Subcutaneous abdominal adipose tissue (tissue), 5 donors: ENCODE data around the gene TRIM62.
"Not testable (repeated sequence)": the region's sequence is repeated elsewhere in the genome, so short reads cannot be mapped to it uniquely, and the experiment has no call there.

ENCODE experiments used
- H3K27ac ChIP-seq: one replicate; pipeline ENCODE4 v1.7.0; 2013; ENCODE audit warnings: low read depth, mild to moderate bottlenecking, inconsistent platforms, low read length, moderate library complexity
- H3K27me3 ChIP-seq, 5 donors: one replicate each; pipeline ENCODE4 v1.7.0; 2013; ENCODE audit warnings: low read length in 5 of 5, inconsistent platforms in 1 of 5; ENCODE audit not compliant: control insufficient read depth in 5 of 5, insufficient read depth in 4 of 5
- H3K36me3 ChIP-seq, 5 donors: one replicate each; pipeline ENCODE4 v1.7.0; 2013; ENCODE audit warnings: low read length in 5 of 5; ENCODE audit not compliant: control insufficient read depth in 5 of 5, insufficient read depth in 5 of 5
- H3K4me1 ChIP-seq, 5 donors: one replicate each; pipeline ENCODE4 v1.7.0; 2013; ENCODE audit warnings: low read length in 5 of 5, mild to moderate bottlenecking in 3 of 5, moderate library complexity in 1 of 5; ENCODE audit not compliant: control insufficient read depth in 5 of 5, insufficient read depth in 5 of 5
- H3K4me3 ChIP-seq, 5 donors: one replicate each; pipeline ENCODE4 v1.7.0; 2013; ENCODE audit warnings: low read length in 5 of 5, low read depth in 1 of 5
- H3K9ac ChIP-seq, 5 donors: one replicate each; pipeline ENCODE4 v1.7.0; 2013; ENCODE audit warnings: low read length in 5 of 5, mild to moderate bottlenecking in 4 of 5, moderate library complexity in 3 of 5
- H3K9me3 ChIP-seq, 5 donors: one replicate each; pipeline ENCODE4 v1.7.0; 2013; ENCODE audit warnings: low read length in 5 of 5; ENCODE audit not compliant: control insufficient read depth in 5 of 5
- donor health status: healthy.
- donor health status: healthy.
- donor health status: healthy.
- donor health status: healthy.
- donor health status: healthy.

Gene TRIM62

DNA sequence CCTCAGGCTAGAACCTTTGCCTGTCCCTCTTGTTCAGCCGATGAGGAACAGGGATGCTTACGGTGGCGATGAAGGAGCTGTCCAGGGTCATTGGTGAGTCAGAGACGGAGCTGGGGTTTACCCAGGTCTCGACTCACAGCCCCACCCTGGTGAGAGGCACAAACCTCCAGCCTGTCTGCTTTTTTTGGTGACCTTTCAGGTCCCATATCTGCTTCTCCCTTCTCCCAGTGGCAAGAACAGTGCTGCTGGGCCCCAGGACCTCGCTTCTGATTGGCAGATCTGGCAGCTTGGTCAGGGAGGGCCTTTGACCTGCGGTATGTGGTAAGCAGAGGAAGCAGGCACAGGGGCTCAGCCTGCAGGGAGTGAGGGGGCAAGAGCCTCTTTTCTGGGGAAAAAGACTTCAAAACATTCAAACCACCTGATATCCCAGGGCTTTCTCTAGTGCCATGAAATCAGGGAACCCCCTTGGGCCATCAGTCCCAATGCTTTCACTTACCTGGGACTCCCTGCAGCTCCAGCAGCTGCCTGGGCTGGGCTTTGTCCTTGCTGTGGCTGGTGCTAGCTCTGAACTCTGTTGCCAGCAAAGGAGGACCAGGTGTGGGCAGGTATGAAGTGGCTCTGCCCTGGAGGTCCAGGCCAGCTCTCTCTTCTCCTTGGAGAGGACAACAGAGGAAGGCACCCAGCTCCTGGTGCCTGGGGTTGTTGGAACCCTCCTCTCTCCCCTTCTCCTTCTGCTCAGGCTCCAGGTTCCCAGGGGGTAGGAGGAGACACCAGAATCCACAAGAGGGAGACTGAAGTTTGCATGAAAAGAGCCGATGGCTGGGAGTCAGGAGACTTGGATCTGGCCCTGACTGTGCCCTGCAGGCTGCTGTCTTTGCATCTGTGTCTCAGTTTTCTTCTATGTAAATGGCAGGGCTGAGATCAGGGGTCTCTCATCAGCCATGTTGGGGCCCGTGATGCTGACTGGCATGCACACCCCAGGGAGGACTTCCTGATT is 41.4 kb downstream of the TRIM62 start:
- peaks cover 4 to 20% (median 18%) of the 10 kb centered on the region in 5 donors for H3K4me1 ChIP-seq
- no peaks in the 10 kb centered on the region for H3K27me3 ChIP-seq
- H3K27ac ChIP-seq = no peak overlapping the region
- no peak overlapping the region for H3K9ac ChIP-seq
- no peak overlapping the region for H3K4me3 ChIP-seq
- no peaks in the 10 kb centered on the region for H3K36me3 ChIP-seq
- H3K9me3 ChIP-seq = no peaks in the 10 kb centered on the region

DNA sequence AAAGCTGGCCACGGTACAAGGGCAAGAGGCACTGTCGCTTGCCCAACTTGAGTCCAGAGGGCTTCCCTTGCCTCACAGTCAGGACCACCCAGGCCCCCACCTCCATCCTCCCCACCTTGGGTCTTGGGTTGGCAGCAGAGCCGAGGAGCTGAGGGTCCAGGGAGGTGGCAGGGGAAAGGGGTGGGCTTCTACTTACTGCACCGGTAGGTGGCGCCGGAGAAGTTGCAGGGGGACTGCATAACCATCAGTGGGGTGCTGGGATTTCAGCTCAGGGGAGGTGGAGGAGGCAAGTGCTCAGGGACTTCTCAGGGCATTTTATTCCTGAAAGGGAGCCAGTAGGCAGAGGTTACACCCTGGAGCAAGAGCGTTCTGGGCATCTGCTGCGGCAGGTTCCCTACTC is 44.0 kb downstream of the TRIM62 start:
- H3K4me1 ChIP-seq = peaks cover 2 to 9% (median 8%) of the 10 kb centered on the region in 5 donors
- H3K9me3 ChIP-seq = no peaks in the 10 kb centered on the region
- H3K27ac ChIP-seq = no peak overlapping the region
- no peaks in the 10 kb centered on the region for H3K27me3 ChIP-seq
- H3K36me3 ChIP-seq = no peaks in the 10 kb centered on the region
- no peak overlapping the region for H3K9ac ChIP-seq
- no peak overlapping the region for H3K4me3 ChIP-seq

DNA sequence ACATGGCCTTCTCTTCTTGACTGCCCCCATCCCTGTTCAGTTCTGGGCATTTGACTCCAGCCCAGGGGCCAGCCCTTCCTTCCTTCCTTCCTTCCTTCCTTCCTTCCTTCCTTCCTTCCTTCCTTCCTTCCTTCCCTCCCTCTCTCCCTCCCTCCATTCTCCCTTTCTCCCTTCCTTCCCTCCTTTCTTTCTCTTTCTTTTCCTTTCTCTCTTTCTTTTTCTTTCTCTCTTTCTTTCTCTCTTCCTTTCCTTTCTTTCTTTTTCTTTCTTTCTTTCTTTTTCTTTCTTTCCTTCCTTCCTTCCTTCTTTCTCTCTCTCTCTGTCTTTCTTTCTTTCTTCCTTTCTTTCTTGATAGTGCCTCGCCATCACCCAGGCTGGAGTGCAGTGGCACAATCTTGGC is 45.8 kb downstream of the TRIM62 start:
- not testable (repeated sequence) for H3K9me3 ChIP-seq, H3K27ac ChIP-seq, H3K9ac ChIP-seq, H3K27me3 ChIP-seq, H3K4me1 ChIP-seq, H3K36me3 ChIP-seq, H3K4me3 ChIP-seq

DNA sequence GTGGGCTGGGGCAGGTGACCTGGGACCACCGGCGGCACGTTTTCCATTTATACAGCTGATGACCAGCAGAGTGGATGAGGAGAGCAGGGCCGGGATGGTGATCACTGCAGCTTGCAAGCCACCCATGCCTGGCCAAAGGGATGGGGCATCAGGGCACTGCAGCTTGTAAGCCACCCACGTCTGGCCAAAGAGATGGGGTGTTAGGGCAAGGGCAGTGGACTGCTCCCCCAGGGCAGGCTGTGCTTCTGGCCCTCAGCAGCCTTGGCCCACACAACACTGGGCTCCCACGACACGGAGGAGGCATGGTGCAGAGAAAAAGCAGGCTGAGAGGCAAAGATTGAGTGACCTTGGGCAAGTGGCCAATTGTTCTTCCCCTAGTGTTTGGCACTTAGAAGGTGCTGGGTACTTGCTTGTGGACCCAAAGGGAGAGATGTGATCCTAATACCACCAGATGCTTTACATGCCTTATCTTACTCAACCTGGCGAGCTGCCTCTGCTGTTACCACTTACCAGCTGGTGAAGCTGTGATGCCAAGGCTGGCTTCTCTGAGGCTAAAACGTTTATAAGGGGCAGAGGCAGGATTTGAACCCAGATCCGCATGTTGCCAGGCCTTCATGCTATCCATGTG is 48.3 kb downstream of the TRIM62 start:
- Histone ChIP-seq H3K36me3 (peaks cover 0 to 4% (median 0%) of the 10 kb centered on the region in 5 donors), H3K9ac (no peak overlapping the region), H3K4me1 (peaks cover 0 to under 1% (median 0%) of the 10 kb centered on the region in 5 donors), H3K9me3 (no peaks in the 10 kb centered on the region), H3K4me3 (no peak overlapping the region), H3K27me3 (no peaks in the 10 kb centered on the region), H3K27ac (no peak overlapping the region)

DNA sequence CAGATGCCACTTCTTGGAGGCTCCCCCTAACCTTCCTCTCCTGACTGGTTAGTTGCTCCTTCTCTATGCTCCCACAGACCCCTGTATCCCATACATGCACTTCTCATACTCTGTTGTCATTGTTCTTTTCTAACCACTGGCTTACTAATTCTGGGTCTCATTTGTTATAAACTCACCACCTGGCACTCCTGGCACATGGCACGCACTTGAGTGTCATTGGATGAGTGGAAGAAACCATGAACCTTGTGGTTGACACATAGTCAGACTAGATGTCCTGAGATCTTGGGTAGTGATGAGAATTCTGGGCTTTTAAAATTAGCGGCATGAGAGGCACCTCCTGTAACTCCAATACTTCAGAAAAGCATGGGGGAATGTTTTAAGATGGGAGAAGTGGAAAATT is 49.3 kb downstream of the TRIM62 start:
- H3K36me3 ChIP-seq = peaks cover 0 to 4% (median 0%) of the 10 kb centered on the region in 5 donors
- no peaks in the 10 kb centered on the region for H3K9me3 ChIP-seq
- peaks cover under 1 to 9% (median 8%) of the 10 kb centered on the region in 5 donors for H3K4me1 ChIP-seq
- no peak overlapping the region for H3K27ac ChIP-seq
- H3K27me3 ChIP-seq = no peaks in the 10 kb centered on the region
- no peak overlapping the region for H3K4me3 ChIP-seq
- H3K9ac ChIP-seq = no peak overlapping the region

DNA sequence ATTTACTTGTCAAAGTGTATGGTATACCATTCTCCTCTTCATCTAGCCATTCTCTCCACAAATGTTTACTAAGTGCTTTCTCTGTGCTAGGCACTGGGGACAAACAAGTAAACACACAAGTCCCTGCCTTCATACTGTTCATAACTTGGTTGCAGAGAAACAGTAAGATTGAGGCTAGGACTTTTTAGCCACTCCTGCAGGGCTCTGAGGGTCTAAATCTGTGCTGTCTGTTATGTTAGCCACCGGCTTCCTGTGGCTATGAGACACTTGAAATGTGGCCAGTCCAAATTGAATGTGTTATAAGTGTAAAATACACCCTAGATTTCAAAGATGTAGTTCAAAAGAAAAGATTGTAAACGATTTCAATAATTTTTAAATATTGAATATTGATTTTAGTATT is 50.7 kb downstream of the TRIM62 start:
- H3K4me1 ChIP-seq = peaks cover 5 to 19% (median 16%) of the 10 kb centered on the region in 5 donors
- H3K27me3 ChIP-seq = peaks cover 0 to 3% (median 0%) of the 10 kb centered on the region in 5 donors
- no peak overlapping the region for H3K27ac ChIP-seq
- no peak overlapping the region for H3K4me3 ChIP-seq
- peaks cover 0 to 2% (median 0%) of the 10 kb centered on the region in 5 donors for H3K9me3 ChIP-seq
- H3K36me3 ChIP-seq = peaks cover 0 to 4% (median 0%) of the 10 kb centered on the region in 5 donors
- H3K9ac ChIP-seq = no peak overlapping the region

DNA sequence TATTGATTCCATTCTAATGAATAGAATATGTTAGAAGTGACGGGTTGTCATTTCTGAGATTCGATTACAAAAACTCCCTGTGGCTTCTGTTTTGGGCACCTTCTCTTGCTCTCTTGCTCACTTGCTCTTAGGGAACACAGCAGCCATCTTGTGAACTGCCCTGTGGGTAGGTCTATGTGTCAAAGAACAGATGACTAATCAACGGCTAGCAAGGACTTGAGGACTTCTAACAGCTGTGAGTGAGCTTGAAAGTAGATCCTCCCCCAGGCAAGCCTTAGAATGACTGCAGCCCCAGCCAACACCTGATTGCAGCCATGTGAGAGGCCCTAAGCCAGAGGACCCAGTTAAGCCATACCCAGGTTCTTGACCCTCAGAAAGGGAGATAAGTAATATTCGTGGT is 51.5 kb downstream of the TRIM62 start:
- no peak overlapping the region for H3K4me3 ChIP-seq
- peaks cover 0 to 4% (median 0%) of the 10 kb centered on the region in 5 donors for H3K36me3 ChIP-seq
- peaks cover 0 to 3% (median 0%) of the 10 kb centered on the region in 5 donors for H3K27me3 ChIP-seq
- peaks cover 0 to 2% (median 0%) of the 10 kb centered on the region in 5 donors for H3K9me3 ChIP-seq
- H3K9ac ChIP-seq = no peak overlapping the region
- peaks cover 5 to 21% (median 18%) of the 10 kb centered on the region in 5 donors for H3K4me1 ChIP-seq
- no peak overlapping the region for H3K27ac ChIP-seq

DNA sequence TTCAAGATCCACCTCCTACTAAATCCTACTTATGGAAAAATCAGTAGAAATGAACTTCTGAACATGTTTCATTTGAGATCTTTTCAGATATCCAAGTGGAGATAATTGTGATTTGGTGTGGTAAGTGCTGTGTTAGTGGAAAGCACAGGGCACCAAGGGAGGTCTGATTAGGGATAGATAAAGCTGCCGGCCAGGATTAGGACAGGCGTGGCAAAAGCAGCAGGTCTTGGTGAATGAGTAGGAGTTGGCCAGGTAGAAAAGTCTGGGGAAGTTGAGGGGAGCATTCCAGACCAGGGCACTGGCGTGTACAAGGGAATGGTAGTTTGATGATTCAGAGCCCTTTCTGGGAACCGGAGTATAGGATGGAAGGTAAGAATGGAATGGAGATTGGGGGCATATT is 53.1 kb downstream of the TRIM62 start:
- Histone ChIP-seq H3K27ac (no peak overlapping the region), H3K4me1 (peaks cover 5 to 21% (median 18%) of the 10 kb centered on the region in 5 donors), H3K27me3 (peaks cover 0 to 3% (median 0%) of the 10 kb centered on the region in 5 donors), H3K9me3 (peaks cover 0 to 2% (median 0%) of the 10 kb centered on the region in 5 donors), H3K4me3 (no peak overlapping the region), H3K36me3 (peaks cover 0 to 4% (median 0%) of the 10 kb centered on the region in 5 donors), H3K9ac (no peak overlapping the region)

DNA sequence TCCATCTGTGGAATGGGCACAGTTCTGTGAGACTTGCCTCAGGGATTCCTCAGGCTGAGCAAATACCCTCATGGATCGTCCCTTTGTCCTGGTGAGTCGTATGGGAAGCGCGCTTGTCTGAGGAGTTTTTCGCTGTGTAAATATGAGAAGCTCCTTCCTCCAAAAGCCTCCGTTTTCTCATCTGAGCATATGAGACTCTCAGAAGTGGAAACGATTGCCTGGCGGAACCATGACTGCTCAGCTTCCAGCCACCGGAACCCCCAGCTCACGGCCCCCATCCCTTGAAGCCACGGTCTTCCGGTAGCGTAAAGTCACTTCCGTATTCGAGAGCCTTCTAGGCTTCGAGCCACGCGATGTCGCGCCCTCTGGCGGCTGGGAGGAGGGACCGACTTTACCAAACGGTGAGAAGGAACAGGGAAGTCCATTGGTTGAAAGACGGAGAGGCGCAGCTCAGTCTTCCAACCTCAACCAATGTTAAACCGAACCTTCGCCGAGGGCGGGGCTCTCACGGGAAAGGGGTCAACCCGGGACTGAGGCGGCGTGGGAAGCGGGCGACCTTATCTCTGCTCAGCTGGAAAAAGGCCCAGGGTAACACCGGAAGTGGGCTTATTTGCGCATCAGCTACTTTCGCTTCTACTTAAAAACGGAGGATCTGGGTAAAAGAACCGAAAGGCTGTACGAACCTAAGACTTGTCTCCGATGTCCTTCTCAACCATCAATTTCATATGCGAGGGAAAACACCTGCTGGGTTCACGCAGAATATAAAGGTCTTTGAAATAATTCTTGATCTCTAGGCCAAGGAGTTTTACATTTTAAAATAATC is 54.6 kb downstream of the TRIM62 start:
- Histone ChIP-seq H3K9me3 (peaks cover 0 to 2% (median 0%) of the 10 kb centered on the region in 5 donors), H3K9ac (peak overlapping the region; percentile 70 to 96 (median 88)), H3K4me3 (peak overlapping the region; percentile 67 to 99 (median 97)), H3K36me3 (no peaks in the 10 kb centered on the region), H3K4me1 (peaks cover 5 to 21% (median 18%) of the 10 kb centered on the region in 5 donors), H3K27ac (peak overlapping the region; percentile 73), H3K27me3 (peaks cover 0 to 3% (median 0%) of the 10 kb centered on the region in 5 donors)
